Heart left ventricle (tissue), 13 donors: ENCODE data around the gene GGNBP2.

Source experiments
- CTCF ChIP-seq, 12 donors: fragments of 200-600 bp; sonication (generic) in 4 of 12; IDR thresholded peaks; one replicate each; pipeline versions ENCODE4 v1.5.0 to v1.8.0; 2018 to 2022; ENCODE audit warnings: antibody characterized with exemption in 12 of 12, mild to moderate bottlenecking in 5 of 12
- POLR2A ChIP-seq, 2 donors: fragments of 450-650 bp; IDR thresholded peaks; one replicate each; pipeline ENCODE4 v1.6.1; 2017; ENCODE audit warnings: antibody characterized with exemption in 2 of 2, mild to moderate bottlenecking in 2 of 2, moderate library complexity in 2 of 2
- donor health status: ischemic (EF 13 %, LVEDD 7.1; RV severe dilation, severe dysfunction).
- donor health status: DM: no; HTN: yes; CAD: no.
- donor health status: DM: no; HTN: no; CAD: no.
- donor health status: ischemic (EF 25% LVEDD 6.9; RV normal size, moderate dysfunction).
- donor health status: ischemic (EF 25% LVEDD 5.7; RV mildly dilated, moderate dysfunction).
- donor health status: ischemic (EF 35%, LVEDD 5.7; RV mildly dilated, moderate dysfunction).
- donor health status: nonischemic (EF 11% LVEDD 7.7; RV severe dilation, severe dysfunction).
- donor health status: DM: yes; HTN: yes; CAD: no.
- donor health status: PGD.
- donor health status: ischemic (EF 29% LVEDD 5.4; RV normal size, mild dysfunction).
- donor health status: nonischemic (EF 23%, LVEDD 6.1; RV moderate dilation, normal function).

- TF ChIP-seq CTCF (IDR thresholded peaks at IDR 0.05) (no peak), POLR2A (IDR thresholded peaks at IDR 0.05) (no peak)
Measured at GRCh38 chr17:36592316-36592715, 47.6 kb downstream of the GGNBP2 start.
